ENCODE results near the gene CPSF4L. TPM values are rescaled to one million over a fixed set of nuclear protein-coding genes. Genes with fewer than 3 reads are reported as not detected.

The CPSF4L gene
- polyA plus RNA-seq, 1 donor from 2014 or later = not detected

- peaks cover 23% of the 10 kb centered on the region for H3K27me3 Mint-ChIP-seq
- no peak overlapping the region for H3K4me3 Mint-ChIP-seq
- no peak overlapping the region for H3K27ac Mint-ChIP-seq
- no peaks in the 10 kb centered on the region for H3K9me3 Mint-ChIP-seq
- H3K36me3 Mint-ChIP-seq = peaks cover 1% of the 10 kb centered on the region
- H3K4me1 Mint-ChIP-seq = peaks cover 0 to 7% (median 7%) of the 10 kb centered on the region in 3 donors
These were observed 22.7 kb upstream of the CPSF4L start for GRCh38 chr17:73284354-73284753.

GRCh38 chr17:73283841-73284282, 22.2 kb upstream of the CPSF4L start:
- no peaks in the 10 kb centered on the region for H3K9me3 Mint-ChIP-seq
- H3K4me3 Mint-ChIP-seq = no peak overlapping the region
- peaks cover 22% of the 10 kb centered on the region for H3K27me3 Mint-ChIP-seq
- peaks cover 1% of the 10 kb centered on the region for H3K36me3 Mint-ChIP-seq
- H3K4me1 Mint-ChIP-seq = peaks cover 0 to 7% (median 7%) of the 10 kb centered on the region in 3 donors
- no peak overlapping the region for H3K27ac Mint-ChIP-seq

GRCh38 chr17:73283250-73283649, 21.6 kb upstream of the CPSF4L start:
- H3K4me3 Mint-ChIP-seq = peak overlapping the region in 1 of 4 donors; percentile 32
- peaks cover 1% of the 10 kb centered on the region for H3K36me3 Mint-ChIP-seq
- no peak overlapping the region for H3K27ac Mint-ChIP-seq
- peaks cover 0 to 7% (median 4%) of the 10 kb centered on the region in 3 donors for H3K4me1 Mint-ChIP-seq
- no peaks in the 10 kb centered on the region for H3K9me3 Mint-ChIP-seq
- peaks cover 22% of the 10 kb centered on the region for H3K27me3 Mint-ChIP-seq

- Mint-ChIP-seq H3K27me3 (peaks cover 22% of the 10 kb centered on the region), H3K9me3 (no peaks in the 10 kb centered on the region), H3K4me3 (peak overlapping the region in 1 of 4 donors; percentile 36), H3K27ac (no peak overlapping the region), H3K4me1 (peaks cover 0 to 7% (median 4%) of the 10 kb centered on the region in 3 donors), H3K36me3 (peaks cover under 1% of the 10 kb centered on the region)
These were observed 20.9 kb upstream of the CPSF4L start for GRCh38 chr17:73282629-73283028.

- no peak overlapping the region for H3K4me3 Mint-ChIP-seq
- H3K27ac Mint-ChIP-seq = no peak overlapping the region
- H3K9me3 Mint-ChIP-seq = no peaks in the 10 kb centered on the region
These were observed 20.2 kb upstream of the CPSF4L start for GRCh38 chr17:73281928-73282327.

GRCh38 chr17:73280191-73280590, 18.5 kb upstream of the CPSF4L start:
- H3K27ac Mint-ChIP-seq = no peak overlapping the region
- H3K9me3 Mint-ChIP-seq = no peaks in the 10 kb centered on the region
- H3K27me3 Mint-ChIP-seq = peaks cover 18% of the 10 kb centered on the region
- H3K4me3 Mint-ChIP-seq = no peak overlapping the region
- H3K36me3 Mint-ChIP-seq = no peaks in the 10 kb centered on the region
- H3K4me1 Mint-ChIP-seq = peaks cover 0 to 7% (median 4%) of the 10 kb centered on the region in 3 donors

More at GRCh38 chr17:73281928-73282327, 20.2 kb upstream of the CPSF4L start:
- Mint-ChIP-seq H3K27me3 (peaks cover 22% of the 10 kb centered on the region), H3K4me1 (peaks cover 0 to 7% (median 4%) of the 10 kb centered on the region in 3 donors), H3K36me3 (no peaks in the 10 kb centered on the region)

GRCh38 chr17:73279704-73280103, 18.0 kb upstream of the CPSF4L start:
- no peaks in the 10 kb centered on the region for H3K9me3 Mint-ChIP-seq
- peaks cover 18% of the 10 kb centered on the region for H3K27me3 Mint-ChIP-seq
- H3K4me3 Mint-ChIP-seq = no peak overlapping the region
- H3K36me3 Mint-ChIP-seq = no peaks in the 10 kb centered on the region
- H3K4me1 Mint-ChIP-seq = peaks cover 0 to 7% (median 4%) of the 10 kb centered on the region in 3 donors
- no peak overlapping the region for H3K27ac Mint-ChIP-seq

- Mint-ChIP-seq H3K36me3 (no peaks in the 10 kb centered on the region), H3K27ac (no peak overlapping the region), H3K4me3 (no peak overlapping the region), H3K9me3 (no peaks in the 10 kb centered on the region), H3K4me1 (peaks cover 0 to 5% (median 3%) of the 10 kb centered on the region in 3 donors), H3K27me3 (peaks cover 18% of the 10 kb centered on the region)
These were observed 17.1 kb upstream of the CPSF4L start for GRCh38 chr17:73278465-73279453.

GRCh38 chr17:73278049-73278464, 16.4 kb upstream of the CPSF4L start:
- Mint-ChIP-seq H3K4me1 (peaks cover 0 to 2% (median 0%) of the 10 kb centered on the region in 3 donors), H3K36me3 (no peaks in the 10 kb centered on the region), H3K27ac (no peak overlapping the region), H3K4me3 (no peak overlapping the region), H3K27me3 (peaks cover 15% of the 10 kb centered on the region), H3K9me3 (no peaks in the 10 kb centered on the region)

- Mint-ChIP-seq H3K27ac (no peak overlapping the region), H3K4me1 (peaks cover 5 to 6% (median 6%) of the 10 kb centered on the region in 3 donors), H3K36me3 (no peaks in the 10 kb centered on the region), H3K9me3 (peaks cover 0 to 3% (median 0%) of the 10 kb centered on the region in 3 donors), H3K27me3 (no peaks in the 10 kb centered on the region), H3K4me3 (no peak overlapping the region)
These were observed 12.8 kb upstream of the CPSF4L start for GRCh38 chr17:73274490-73274889.

GRCh38 chr17:73272906-73273218, 11.2 kb upstream of the CPSF4L start:
- H3K36me3 Mint-ChIP-seq = no peaks in the 10 kb centered on the region
- no peaks in the 10 kb centered on the region for H3K27me3 Mint-ChIP-seq

GRCh38 chr17:73271072-73271471, 9.4 kb upstream of the CPSF4L start:
- H3K9me3 Mint-ChIP-seq = peaks cover 0 to 3% (median 0%) of the 10 kb centered on the region in 3 donors
- peak overlapping the region in 2 of 3 donors; percentile 53 to 54 for H3K27ac Mint-ChIP-seq
- peak overlapping the region in 3 of 4 donors; percentile 46 to 88 (median 70) for H3K4me3 Mint-ChIP-seq
- H3K36me3 Mint-ChIP-seq = no peaks in the 10 kb centered on the region
- peaks cover 5 to 6% (median 6%) of the 10 kb centered on the region in 3 donors for H3K4me1 Mint-ChIP-seq
- no peaks in the 10 kb centered on the region for H3K27me3 Mint-ChIP-seq

More at GRCh38 chr17:73272906-73273218, 11.2 kb upstream of the CPSF4L start:
- Mint-ChIP-seq H3K27ac (no peak overlapping the region), H3K4me3 (no peak overlapping the region), H3K4me1 (peaks cover 5 to 6% (median 6%) of the 10 kb centered on the region in 3 donors), H3K9me3 (peaks cover 0 to 3% (median 0%) of the 10 kb centered on the region in 3 donors)

GRCh38 chr17:73269791-73270190, 8.1 kb upstream of the CPSF4L start:
- Mint-ChIP-seq H3K4me3 (no peak overlapping the region), H3K36me3 (no peaks in the 10 kb centered on the region), H3K27ac (no peak overlapping the region), H3K4me1 (peaks cover 5 to 6% (median 6%) of the 10 kb centered on the region in 3 donors), H3K27me3 (no peaks in the 10 kb centered on the region), H3K9me3 (peaks cover 0 to 3% (median 0%) of the 10 kb centered on the region in 3 donors)

GRCh38 chr17:73269329-73269615, 7.6 kb upstream of the CPSF4L start:
- H3K9me3 Mint-ChIP-seq = peaks cover 0 to 3% (median 0%) of the 10 kb centered on the region in 3 donors
- no peak overlapping the region for H3K27ac Mint-ChIP-seq

GRCh38 chr17:73268582-73269328, 7.1 kb upstream of the CPSF4L start:
- Mint-ChIP-seq H3K27ac (no peak overlapping the region), H3K27me3 (no peaks in the 10 kb centered on the region), H3K9me3 (peaks cover 0 to 3% (median 0%) of the 10 kb centered on the region in 3 donors), H3K4me3 (no peak overlapping the region), H3K4me1 (peaks cover 5 to 6% (median 6%) of the 10 kb centered on the region in 3 donors), H3K36me3 (no peaks in the 10 kb centered on the region)

More at GRCh38 chr17:73269329-73269615, 7.6 kb upstream of the CPSF4L start:
- Mint-ChIP-seq H3K4me1 (peaks cover 5 to 6% (median 6%) of the 10 kb centered on the region in 3 donors), H3K4me3 (no peak overlapping the region), H3K36me3 (no peaks in the 10 kb centered on the region), H3K27me3 (no peaks in the 10 kb centered on the region)

Data from IgD-negative memory B cell (primary cell).